Right hindlimb (tissue), 1 donor: Measurements from ENCODE around the gene ITGA1.

Experiments
- DNase-seq: peaks from one replicate; pipeline ENCODE4 v3.0.0-alpha.2; 2018

Gene ITGA1

DNA sequence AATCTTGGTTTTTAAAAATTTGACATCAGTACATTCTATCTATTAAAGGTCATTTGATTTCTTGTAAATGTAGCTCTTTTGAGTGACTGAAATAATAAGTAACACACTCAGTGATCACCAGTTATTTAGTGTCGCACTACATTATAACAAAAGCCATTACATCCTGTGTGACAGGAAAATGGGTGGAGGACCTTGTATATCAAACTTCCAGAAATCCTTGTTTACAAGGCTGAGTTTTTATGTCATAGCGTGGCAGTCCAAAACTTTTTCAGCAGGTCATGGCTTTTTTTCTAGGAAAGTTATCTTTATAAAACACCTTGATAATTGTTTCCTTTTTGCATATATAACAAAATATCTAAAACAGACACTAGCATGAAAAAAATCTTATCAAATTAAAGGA, 14.4 kb upstream of the ITGA1 start:
- no peak for DNase-seq

DNA sequence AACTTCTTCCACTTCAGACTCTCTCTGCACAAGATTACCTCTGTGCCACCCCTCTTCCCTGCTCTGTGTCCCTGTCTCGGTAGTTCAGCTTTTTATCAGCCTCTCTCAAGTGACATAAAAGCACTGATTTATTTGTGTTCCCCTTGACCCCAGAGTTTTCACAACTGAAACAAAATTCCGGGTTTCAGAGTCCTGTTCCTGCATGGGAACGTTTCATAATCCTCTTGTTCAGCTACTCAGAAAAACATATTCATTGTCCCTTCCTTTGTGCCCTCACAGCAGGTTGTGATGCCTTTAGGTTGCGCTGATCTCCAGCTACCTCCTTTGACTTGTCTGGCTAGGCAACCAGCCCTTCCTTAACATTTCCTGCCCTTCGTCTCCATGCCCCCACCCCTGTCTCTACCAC, 13.7 kb upstream of the ITGA1 start:
- DNase-seq, result no peak

DNA sequence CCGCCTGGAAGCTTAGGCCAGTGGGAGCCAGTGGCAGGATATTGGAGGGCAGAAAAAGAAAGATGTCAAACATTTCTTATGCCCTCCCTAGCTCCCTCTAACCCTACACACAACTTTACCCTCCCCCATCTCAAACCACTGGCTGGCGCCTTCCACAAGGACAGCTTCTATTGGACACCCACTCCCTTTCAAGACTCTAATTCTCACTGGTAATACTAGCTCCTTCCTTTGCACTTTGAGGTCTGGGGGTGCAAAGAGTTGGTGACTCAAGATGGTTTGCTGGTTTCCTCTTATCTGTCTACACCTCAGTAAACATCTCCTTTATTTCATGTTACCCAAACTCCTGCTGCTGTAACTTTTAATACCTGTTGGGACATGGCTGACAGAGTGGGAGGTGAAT, 11.6 kb upstream of the ITGA1 start:
- no peak for DNase-seq

GRCh38 chr5:52777186-52777585, 10.5 kb upstream of the ITGA1 start:
- DNase-seq, result no peak

DNA sequence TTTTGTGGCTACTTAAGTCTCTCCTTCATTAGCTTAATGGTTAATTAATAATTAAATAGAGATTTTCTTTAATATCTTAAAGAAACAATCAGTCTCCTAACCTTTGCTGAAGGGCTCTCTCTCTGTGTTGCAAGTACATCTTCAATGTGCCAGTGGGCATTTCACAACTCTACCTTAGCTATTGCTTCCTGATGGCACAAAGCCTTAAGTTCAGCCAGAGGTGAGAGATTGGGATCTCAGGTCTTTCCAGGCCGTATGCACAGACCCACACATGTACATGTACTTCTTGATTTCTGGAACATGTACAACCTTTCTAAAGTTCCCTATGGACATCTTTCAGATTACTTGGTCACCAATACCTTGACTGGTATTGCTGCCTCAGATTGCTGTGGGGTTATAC, 8.9 kb upstream of the ITGA1 start:
- no peak for DNase-seq

DNA sequence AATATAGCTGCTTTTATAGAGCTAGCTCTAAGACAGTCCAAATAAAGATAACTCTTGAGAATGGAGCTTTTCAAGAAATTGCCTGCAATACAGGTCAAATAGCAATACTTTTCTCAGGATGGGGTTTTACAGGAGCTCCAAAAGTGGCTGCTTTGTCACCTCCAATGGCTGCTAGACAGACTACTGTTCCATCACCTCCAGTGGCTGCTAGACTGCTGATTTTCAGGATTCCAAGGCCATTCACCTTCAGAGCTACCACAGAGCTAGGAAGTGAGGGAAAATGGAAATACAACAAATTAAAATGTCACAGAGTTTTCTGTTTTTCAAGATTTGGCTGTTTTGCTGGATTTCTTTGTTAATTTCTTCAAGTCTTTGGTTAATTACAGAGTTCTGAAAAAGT, 8.5 kb upstream of the ITGA1 start:
- no peak for DNase-seq

DNA sequence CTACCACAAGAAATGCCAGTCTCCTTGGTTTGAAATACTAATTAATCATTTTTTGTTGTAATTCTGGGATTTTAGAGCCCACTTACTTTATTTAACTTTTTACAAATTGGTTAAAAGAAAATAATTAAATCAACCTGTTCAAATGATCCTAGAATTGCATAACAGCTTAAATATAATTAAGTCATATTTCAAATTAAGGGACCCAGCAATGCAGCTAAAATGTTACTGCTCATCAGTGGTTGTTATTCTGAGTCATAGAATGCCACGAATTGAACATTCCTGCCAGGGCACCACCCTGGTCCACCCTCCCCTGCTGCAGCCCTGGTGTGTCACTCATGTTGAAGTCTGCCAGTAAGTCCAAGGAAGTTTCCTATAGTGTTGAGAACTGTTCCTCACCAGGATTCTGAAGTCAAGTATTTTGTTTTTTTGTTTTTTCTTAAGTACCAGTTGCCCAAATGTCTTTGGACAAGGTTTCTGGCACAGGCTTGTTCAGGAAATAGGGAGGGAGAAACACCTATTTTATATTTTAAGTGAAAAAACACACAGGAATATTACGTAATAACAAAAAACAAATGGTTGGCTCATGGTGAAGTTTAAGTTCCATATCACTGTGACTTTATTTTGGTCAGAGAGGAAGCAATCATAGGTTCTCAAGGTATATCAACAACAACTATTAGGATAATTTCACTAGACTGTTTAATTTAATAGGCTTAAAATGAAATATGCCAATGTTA, 4.3 kb upstream of the ITGA1 start:
- DNase-seq, result no peak

DNA sequence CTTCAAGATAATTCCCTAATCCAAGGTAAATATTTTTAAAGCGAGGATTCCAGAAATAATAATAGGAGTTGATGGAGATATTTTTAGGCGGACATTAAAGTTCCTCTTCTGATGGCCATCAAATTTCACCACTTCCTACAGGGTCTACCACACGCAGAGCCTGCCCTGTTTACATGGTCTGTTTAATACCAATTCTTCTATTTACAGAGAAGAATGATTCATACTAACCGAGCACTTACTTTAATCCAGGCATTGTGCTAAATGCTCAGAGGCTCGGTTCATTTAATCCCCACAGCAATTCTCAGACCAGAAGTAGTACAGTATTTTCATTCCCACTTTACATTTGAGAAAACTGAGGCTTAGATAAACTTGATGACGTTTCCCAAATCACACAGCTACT, 3.0 kb upstream of the ITGA1 start:
- no peak for DNase-seq

GRCh38 chr5:52786391-52786790, 1.3 kb upstream of the ITGA1 start:
- no peak for DNase-seq

- no peak for DNase-seq
Observed at GRCh38 chr5:52786949-52787599, 642 bp upstream of the ITGA1 start.

DNA sequence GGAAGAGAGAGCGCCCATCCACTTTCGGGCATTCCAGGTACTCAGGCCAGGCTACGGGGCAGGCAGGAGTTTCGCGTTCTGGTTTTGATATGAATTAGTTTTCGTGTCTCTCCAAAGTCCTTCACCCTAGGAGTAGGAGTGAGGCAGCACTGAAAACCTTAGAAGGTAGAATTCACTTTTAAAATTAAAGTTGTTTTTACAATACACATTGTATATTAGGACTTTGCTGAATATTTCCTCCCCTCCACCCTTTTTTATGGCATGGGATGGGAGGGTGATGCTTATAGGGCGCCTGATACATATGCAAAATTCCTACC, 747 bp downstream of the ITGA1 start:
- DNase-seq, result no peak

- DNase-seq, result no peak
Observed at GRCh38 chr5:52789378-52789777, 1.7 kb downstream of the ITGA1 start.

- no peak for DNase-seq
Observed at GRCh38 chr5:52789851-52790250, 2.1 kb downstream of the ITGA1 start.

GRCh38 chr5:52791366-52791765, 3.6 kb downstream of the ITGA1 start:
- no peak for DNase-seq

GRCh38 chr5:52794519-52794918, 6.8 kb downstream of the ITGA1 start:
- no peak for DNase-seq

DNA sequence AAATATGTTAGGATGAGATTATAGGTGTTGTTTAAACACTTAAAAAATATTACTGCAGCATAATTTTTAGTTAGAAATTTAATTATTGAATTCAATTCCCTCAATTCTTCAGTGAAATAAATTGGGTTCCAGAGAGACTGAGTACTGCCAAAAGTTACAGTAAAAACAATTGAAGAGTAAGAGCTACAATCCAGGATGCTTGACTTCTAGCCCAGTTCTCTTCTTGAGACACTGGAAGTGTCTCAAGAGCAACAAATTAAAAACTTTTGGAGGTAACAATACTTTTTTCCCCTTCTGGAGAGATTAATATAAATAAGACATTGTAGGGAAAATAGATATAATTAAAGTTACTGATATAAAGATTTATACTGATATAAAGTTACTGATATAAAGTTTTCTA, 8.3 kb downstream of the ITGA1 start:
- DNase-seq, result no peak

DNA sequence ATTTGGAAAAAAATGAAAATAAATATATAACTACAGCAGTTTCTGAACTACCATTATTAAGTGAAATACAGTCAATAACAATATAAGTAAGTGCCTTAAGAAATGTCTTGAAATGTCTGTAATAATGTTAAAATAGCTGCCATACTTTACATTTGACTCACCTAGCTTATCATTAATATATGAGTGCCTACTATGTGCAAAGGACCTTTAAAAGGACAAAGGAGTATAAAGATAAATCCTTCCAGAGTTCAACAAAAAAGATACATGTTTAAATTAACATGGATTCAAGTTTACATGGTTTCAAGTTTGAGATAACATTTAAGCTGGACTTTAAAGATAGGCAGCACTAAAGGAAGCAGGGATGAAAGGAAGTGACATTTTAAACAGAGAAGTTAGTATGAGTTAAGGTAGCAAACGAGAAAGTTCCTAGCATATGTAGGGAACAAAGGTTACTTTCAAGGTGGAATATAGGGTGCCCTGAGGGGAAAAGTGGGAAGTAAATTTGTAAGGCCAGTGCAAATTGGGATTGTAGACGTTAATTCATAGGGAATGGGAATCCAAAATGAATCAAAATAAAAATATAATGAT, 8.9 kb downstream of the ITGA1 start:
- no peak for DNase-seq

- no peak for DNase-seq
Observed at GRCh38 chr5:52798938-52799337, 11.2 kb downstream of the ITGA1 start.

DNA sequence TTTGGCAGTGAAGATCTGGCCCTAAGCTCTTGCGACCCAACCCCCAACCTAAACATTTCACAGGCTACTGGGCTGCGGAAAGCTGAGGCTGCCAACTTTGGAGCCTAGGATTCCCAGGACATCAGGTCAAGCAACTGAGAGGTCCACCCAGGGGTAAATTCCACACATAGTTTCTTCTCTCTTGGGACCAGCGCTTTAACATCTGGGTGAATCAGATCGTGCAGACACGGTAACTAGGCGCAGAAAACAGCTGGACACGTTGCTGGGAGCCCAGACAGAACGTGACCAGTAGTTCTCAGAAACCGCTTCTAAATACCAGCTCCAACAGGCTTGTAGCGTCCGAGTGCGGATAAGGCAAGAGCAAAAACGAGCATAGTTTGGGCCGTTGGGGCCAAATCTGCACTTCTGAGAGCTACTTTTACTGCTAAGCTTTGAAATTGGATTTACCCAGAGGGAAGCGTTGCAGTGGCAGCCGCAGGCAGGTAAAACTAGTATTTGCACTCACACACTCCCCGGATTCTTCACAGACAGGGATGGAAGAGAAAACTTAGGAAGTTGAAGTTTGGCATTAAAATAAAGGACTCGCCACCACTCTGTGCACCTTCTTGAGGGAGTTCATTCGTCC, 11.8 kb downstream of the ITGA1 start:
- DNase-seq, result peak; percentile 79

GRCh38 chr5:52799983-52800393, 12.3 kb downstream of the ITGA1 start:
- DNase-seq, result peak; percentile 97

GRCh38 chr5:52800394-52801213, 12.9 kb downstream of the ITGA1 start:
- DNase-seq, result peak; percentile 77

- no peak for DNase-seq
Observed at GRCh38 chr5:52801329-52801728, 13.6 kb downstream of the ITGA1 start.

GRCh38 chr5:52802272-52802973, 14.7 kb downstream of the ITGA1 start:
- no peak for DNase-seq
